Adrenal gland (tissue), 5 donors: ENCODE measurements around the gene CASP2.

Experiments
- POLR2A ChIP-seq, 2 donors: fragments of 450-650 bp; IDR thresholded peaks; one replicate each; pipeline ENCODE4 v1.6.1; 2017; ENCODE audit warnings: antibody characterized with exemption in 2 of 2, mild to moderate bottlenecking in 2 of 2, moderate library complexity in 1 of 2
- TF ChIP-seq, protein P1 (sequence below), 6 experiments: fragments of 450-650 bp in 4 of 6; fragments of 200-600 bp in 2 of 6; sonication (generic) in 1 of 6; IDR thresholded peaks; 1 replicate in 5 of 6; 2 replicates in 1 of 6; pipeline versions ENCODE4 v1.5.1 to v1.8.0; 2016 to 2021; ENCODE audit warnings: antibody characterized with exemption in 6 of 6, mild to moderate bottlenecking in 2 of 6, moderate library complexity in 1 of 6
- donor health status: DM: no; HTN: no; CAD: no.

DNA sequence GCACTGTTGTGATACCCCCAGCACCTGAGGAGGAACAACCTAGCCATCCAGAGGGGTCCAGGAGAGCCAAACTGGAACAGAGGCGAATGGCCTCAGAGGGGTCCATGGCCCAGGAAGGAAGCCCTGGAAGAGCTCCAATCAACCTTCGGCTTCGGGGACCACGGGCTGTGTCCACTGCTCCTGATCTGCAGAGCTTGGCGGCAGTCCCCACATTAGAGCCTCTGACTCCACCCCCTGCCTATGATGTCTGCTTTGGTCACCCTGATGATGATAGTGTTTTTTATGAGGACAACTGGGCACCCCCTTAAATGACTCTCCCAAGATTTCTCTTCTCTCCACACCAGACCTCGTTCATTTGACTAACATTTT is 1.6 kb upstream of the CASP2 start:
- TF ChIP-seq, protein P1, sequence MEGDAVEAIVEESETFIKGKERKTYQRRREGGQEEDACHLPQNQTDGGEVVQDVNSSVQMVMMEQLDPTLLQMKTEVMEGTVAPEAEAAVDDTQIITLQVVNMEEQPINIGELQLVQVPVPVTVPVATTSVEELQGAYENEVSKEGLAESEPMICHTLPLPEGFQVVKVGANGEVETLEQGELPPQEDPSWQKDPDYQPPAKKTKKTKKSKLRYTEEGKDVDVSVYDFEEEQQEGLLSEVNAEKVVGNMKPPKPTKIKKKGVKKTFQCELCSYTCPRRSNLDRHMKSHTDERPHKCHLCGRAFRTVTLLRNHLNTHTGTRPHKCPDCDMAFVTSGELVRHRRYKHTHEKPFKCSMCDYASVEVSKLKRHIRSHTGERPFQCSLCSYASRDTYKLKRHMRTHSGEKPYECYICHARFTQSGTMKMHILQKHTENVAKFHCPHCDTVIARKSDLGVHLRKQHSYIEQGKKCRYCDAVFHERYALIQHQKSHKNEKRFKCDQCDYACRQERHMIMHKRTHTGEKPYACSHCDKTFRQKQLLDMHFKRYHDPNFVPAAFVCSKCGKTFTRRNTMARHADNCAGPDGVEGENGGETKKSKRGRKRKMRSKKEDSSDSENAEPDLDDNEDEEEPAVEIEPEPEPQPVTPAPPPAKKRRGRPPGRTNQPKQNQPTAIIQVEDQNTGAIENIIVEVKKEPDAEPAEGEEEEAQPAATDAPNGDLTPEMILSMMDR (IDR thresholded peaks at IDR 0.05), result no peak
- no peak for TF ChIP-seq POLR2A (IDR thresholded peaks at IDR 0.05)
